ENCODE results near the gene RASA3. TPM values are rescaled to one million over a fixed set of nuclear protein-coding genes. Genes with fewer than 3 reads are reported as not detected.

RASA3 gene
- total RNA-seq, 1 donor from 2014 or later, result 25.4 TPM

DNA sequence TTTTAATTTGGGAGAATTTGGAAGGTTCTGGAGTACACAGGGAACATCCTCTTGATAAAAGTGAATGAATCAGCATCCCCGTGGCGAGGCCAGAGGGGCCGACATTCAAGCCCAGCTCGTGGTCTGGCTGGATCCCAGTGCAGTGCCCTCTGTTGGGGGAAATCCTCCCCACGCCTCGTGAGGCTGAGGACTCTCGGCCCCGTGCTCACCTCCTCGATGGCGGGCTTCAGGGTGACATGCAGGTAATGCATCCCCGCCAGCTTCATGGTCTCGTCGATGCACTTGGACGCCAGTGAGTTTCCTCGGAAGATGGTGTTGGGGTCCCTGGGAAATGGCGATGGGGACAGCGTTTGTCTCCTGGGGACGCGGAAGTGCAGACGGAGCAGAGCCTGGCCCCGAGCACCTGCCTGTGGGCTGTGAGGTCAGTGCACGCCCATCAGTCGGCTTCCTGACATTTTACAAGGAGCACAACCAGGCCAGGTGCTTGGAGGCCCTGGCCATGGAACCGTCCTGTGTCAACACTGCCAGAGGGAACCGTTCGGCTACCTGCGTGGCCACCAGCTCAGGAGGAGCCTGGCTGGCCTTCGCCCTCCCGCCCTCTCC is 115.3 kb downstream of the RASA3 start:
- Histone ChIP-seq H3K4me3 (ENCODE audit: low read depth, low read length) (no peak overlapping the region), H3K27me3 (ENCODE audit: control insufficient read depth, insufficient read depth, low read length) (no peaks in the 10 kb centered on the region), H3K36me3 (ENCODE audit: control insufficient read depth, insufficient read depth, low read length) (no peaks in the 10 kb centered on the region)
- peak; percentile 24 for TF ChIP-seq CTCF (IDR thresholded peaks at IDR 0.05; ENCODE audit: insufficient read depth, low read length, poor library complexity, severe bottlenecking)
- no peak for DNase-seq (ENCODE audit: low read depth)

DNA sequence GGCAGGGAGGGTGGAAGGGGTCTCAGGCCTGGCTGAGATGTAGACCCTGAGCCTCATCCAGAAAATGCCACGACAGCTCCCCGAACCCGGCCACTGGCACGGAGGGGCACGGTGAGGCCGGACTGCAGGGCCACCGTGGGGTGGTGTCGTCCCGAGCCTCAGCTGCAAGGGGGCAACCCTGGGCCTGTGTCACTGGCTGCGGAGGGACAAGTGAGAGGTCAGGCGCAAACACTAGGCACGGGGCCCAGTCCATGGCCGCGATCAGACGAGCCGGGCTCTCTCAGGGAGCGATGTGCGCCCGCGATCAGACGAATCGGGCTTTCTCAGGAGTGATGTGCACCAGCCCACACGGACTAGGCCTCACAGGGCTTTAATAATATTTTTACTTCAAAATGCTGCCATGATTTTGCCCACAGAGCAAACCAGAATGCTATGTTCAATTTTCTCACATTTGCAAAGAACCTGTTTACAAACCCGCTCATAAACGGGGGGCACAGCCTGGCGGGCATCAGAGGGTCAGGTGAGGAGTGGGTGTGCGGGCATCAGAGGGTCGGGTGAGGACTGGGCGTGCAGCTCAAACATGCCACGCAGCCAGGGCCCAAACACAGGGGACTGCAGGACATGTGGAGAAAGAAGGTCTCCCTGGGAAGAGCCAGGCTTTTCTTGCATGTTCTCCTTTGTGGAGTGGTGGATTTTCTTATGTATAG is 115.9 kb downstream of the RASA3 start:
- no peak for DNase-seq (ENCODE audit: low read depth)
- H3K4me3 ChIP-seq (ENCODE audit: low read depth, low read length), result no peak overlapping the region
- H3K27me3 ChIP-seq (ENCODE audit: control insufficient read depth, insufficient read depth, low read length), result no peaks in the 10 kb centered on the region
- H3K36me3 ChIP-seq (ENCODE audit: control insufficient read depth, insufficient read depth, low read length), result no peaks in the 10 kb centered on the region
- no peak for TF ChIP-seq CTCF (IDR thresholded peaks at IDR 0.05; ENCODE audit: insufficient read depth, low read length, poor library complexity, severe bottlenecking)

GRCh38 chr13:114015969-114016295 is 116.5 kb downstream of the RASA3 start:
- no peak overlapping the region for H3K4me3 ChIP-seq (ENCODE audit: low read depth, low read length)
- no peak for TF ChIP-seq CTCF (IDR thresholded peaks at IDR 0.05; ENCODE audit: insufficient read depth, low read length, poor library complexity, severe bottlenecking)
- no peaks in the 10 kb centered on the region for H3K27me3 ChIP-seq (ENCODE audit: control insufficient read depth, insufficient read depth, low read length)
- no peak for DNase-seq (ENCODE audit: low read depth)
- H3K36me3 ChIP-seq (ENCODE audit: control insufficient read depth, insufficient read depth, low read length), result no peaks in the 10 kb centered on the region

DNA sequence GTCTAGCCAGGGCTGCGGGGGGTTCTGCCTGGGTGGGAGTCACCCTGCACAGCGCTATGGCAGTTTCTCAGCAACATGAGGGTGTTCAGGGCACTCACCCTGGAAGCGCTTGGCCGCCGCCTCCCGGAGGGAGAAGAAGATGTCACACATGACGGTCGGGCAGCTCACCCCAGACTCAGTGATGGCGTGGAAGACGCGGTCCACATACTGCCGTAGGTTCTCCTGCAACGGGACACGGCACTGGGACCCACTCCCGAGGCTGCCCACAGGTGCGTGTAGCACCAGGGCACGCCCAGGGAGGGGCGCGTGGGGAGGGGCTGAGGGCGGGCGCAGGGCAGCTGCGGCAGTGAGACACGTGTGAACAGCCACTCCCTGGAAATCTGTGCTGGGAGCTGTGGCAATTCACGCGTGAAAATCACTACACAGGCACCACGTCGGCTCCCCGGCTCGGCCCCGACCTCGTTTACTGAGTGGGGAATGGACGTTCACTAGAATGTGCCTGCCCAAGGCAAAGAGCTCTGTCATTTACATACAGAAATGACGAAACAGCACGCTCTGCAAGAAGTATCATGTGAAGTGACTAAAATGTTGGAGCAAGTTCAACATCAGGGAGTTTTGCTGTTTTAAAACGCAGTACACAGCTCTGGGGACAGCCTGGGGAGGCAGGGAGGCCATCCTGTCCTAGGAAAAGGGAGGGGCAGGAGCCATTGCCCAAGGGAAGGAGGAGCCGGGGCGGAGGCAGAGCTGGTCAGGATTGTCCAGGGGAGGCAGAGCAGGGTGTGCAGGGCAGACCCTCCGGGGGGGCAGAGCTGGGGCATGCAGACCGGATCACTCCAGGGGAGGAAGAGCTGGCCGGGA is 117.1 kb downstream of the RASA3 start:
- DNase-seq (ENCODE audit: low read depth), result no peak
- H3K4me3 ChIP-seq (ENCODE audit: low read depth, low read length), result no peak overlapping the region
- H3K36me3 ChIP-seq (ENCODE audit: control insufficient read depth, insufficient read depth, low read length), result no peaks in the 10 kb centered on the region

GRCh38 chr13:114013952-114014629 is 118.3 kb downstream of the RASA3 start:
- no peak for TF ChIP-seq CTCF (IDR thresholded peaks at IDR 0.05; ENCODE audit: insufficient read depth, low read length, poor library complexity, severe bottlenecking)
- no peaks in the 10 kb centered on the region for H3K36me3 ChIP-seq (ENCODE audit: control insufficient read depth, insufficient read depth, low read length)
- no peak overlapping the region for H3K4me3 ChIP-seq (ENCODE audit: low read depth, low read length)
- no peak for DNase-seq (ENCODE audit: low read depth)
- no peaks in the 10 kb centered on the region for H3K27me3 ChIP-seq (ENCODE audit: control insufficient read depth, insufficient read depth, low read length)

More for the DNA sequence above, 117.1 kb downstream of the RASA3 start:
- TF ChIP-seq CTCF (IDR thresholded peaks at IDR 0.05; ENCODE audit: insufficient read depth, low read length, poor library complexity, severe bottlenecking), result no peak
- no peaks in the 10 kb centered on the region for H3K27me3 ChIP-seq (ENCODE audit: control insufficient read depth, insufficient read depth, low read length)
